IMR-90 (cell line): ENCODE results near the gene RXFP3. TPM values are rescaled to one million over a fixed set of nuclear protein-coding genes. Genes with fewer than 3 reads are reported as not detected.

Experiments
- ATAC-seq: fragments of 200-7000 bp; cut with Tn5 transposase; 2 replicates; pipeline ENCODE4 v1.9.1; 2020; ENCODE audit warnings: low read depth, mild to moderate bottlenecking, moderate library complexity
- BruUV-seq: library from RNA; stranded (reverse); fragments of 400-500 nt; replicated peaks from 2 replicates; lab custom pipeline; 2021; lab: Mats Ljungman, UMichigan
- CTCF ChIA-PET: fragments of 300-600 bp; formaldehyde crosslinking; extraction: SDS; loops from one replicate; lab custom pipeline; 2021; ENCODE audit warnings: antibody characterized with exemption; lab: Yijun Ruan, JAX
- POLR2A ChIA-PET: fragments of 300-600 bp; sonication (Branson Sonifier 250); formaldehyde crosslinking; loops from one replicate; lab custom pipeline; 2022; ENCODE audit warnings: antibody characterized with exemption; ENCODE audit not compliant: unreplicated experiment; lab: Charles Lee
- DNase-seq: peaks from one replicate; pipeline ENCODE4 v3.0.0; 2013
- H2AFZ ChIP-seq: replicated peaks from 2 replicates; pipeline ENCODE3; 2013; ENCODE audit warnings: low read length, mild to moderate bottlenecking; ENCODE audit not compliant: poor library complexity
- H2AK5ac ChIP-seq: 2 replicates; pipeline ENCODE4 v1.6.1; 2013; ENCODE audit warnings: low read depth, low read length, inconsistent platforms
- H2AK9ac ChIP-seq: replicated peaks from 2 replicates; pipeline ENCODE3; 2013; ENCODE audit warnings: mild to moderate bottlenecking, low read depth, low read length, moderate library complexity; ENCODE audit not compliant: poor library complexity
- H2BK120ac ChIP-seq: 2 replicates; pipeline ENCODE4 v1.6.1; 2013; ENCODE audit warnings: low read depth, low read length, inconsistent platforms
- H2BK15ac ChIP-seq: 3 replicates; pipeline ENCODE4 v1.6.1; 2013; ENCODE audit warnings: low read depth, low read length, inconsistent platforms
- H2BK20ac ChIP-seq: 2 replicates; pipeline ENCODE4 v1.6.1; 2013; ENCODE audit warnings: low read depth, mild to moderate bottlenecking, inconsistent platforms, low read length, moderate library complexity
- H2BK5ac ChIP-seq: 2 replicates; pipeline ENCODE4 v1.6.1; 2013; ENCODE audit warnings: mild to moderate bottlenecking, low read depth, low read length, inconsistent platforms; ENCODE audit not compliant: poor library complexity, severe bottlenecking
- H3K14ac ChIP-seq: replicated peaks from 2 replicates; pipeline ENCODE4 v1.6.1; 2013; ENCODE audit warnings: low read depth, low read length, inconsistent platforms
- H3K18ac ChIP-seq: 2 replicates; pipeline ENCODE4 v1.6.1; 2013; ENCODE audit warnings: low read depth, low read length, control low read depth
- H3K23ac ChIP-seq: 2 replicates; pipeline ENCODE4 v1.6.1; 2013; ENCODE audit warnings: low read depth, low read length, inconsistent platforms
- H3K27ac ChIP-seq: 2 replicates; pipeline ENCODE4 v1.5.1; 2013; ENCODE audit warnings: mild to moderate bottlenecking, control low read depth, low read length; ENCODE audit not compliant: insufficient read depth
- H3K27me3 ChIP-seq: 2 replicates; pipeline ENCODE4 v1.6.1; 2013; ENCODE audit warnings: low read length; ENCODE audit not compliant: control insufficient read depth, insufficient read depth
- H3K36me3 ChIP-seq: 2 replicates; pipeline ENCODE4 v1.6.1; 2013; ENCODE audit warnings: low read length, mixed read lengths; ENCODE audit not compliant: control insufficient read depth, insufficient read depth
- H3K4ac ChIP-seq: 2 replicates; pipeline ENCODE4 v1.6.1; 2013; ENCODE audit warnings: low read depth, low read length, inconsistent platforms
- H3K4me1 ChIP-seq: 2 replicates; pipeline ENCODE4 v1.6.1; 2013; ENCODE audit warnings: low read length, mixed read lengths; ENCODE audit not compliant: control insufficient read depth, insufficient read depth
- H3K4me2 ChIP-seq: 2 replicates; pipeline ENCODE4 v1.6.1; 2013; ENCODE audit warnings: low read depth, mild to moderate bottlenecking, control low read depth, low read length, moderate library complexity
- H3K4me3 ChIP-seq: 2 replicates; pipeline ENCODE4 v1.5.1; 2013; ENCODE audit warnings: low read depth, mild to moderate bottlenecking, control low read depth, low read length, moderate library complexity; ENCODE audit not compliant: insufficient read depth
- H3K56ac ChIP-seq: 2 replicates; pipeline ENCODE4 v1.6.1; 2013; ENCODE audit warnings: low read length, inconsistent platforms; ENCODE audit not compliant: insufficient read depth; ENCODE audit errors: extremely low read depth
- H3K79me1 ChIP-seq, 2 experiments: 2 replicates each; pipeline ENCODE4 v1.6.1; 2013; ENCODE audit warnings: low read length in 2 of 2, inconsistent platforms in 1 of 2, low read depth in 1 of 2
- H3K9ac ChIP-seq: 2 replicates; pipeline ENCODE4 v1.6.1; 2013; ENCODE audit warnings: low read depth, low read length, control low read depth
- H3K9me1 ChIP-seq: 2 replicates; pipeline ENCODE4 v1.6.1; 2013; ENCODE audit warnings: low read length, inconsistent platforms; ENCODE audit not compliant: insufficient read depth
- H3K9me3 ChIP-seq: 2 replicates; pipeline ENCODE4 v1.6.1; 2013; ENCODE audit warnings: low read length; ENCODE audit not compliant: control insufficient read depth, insufficient read depth
- H4K20me1 ChIP-seq: 2 replicates; pipeline ENCODE4 v1.6.1; 2013; ENCODE audit warnings: low read length, inconsistent platforms; ENCODE audit not compliant: insufficient read depth
- H4K5ac ChIP-seq: 2 replicates; pipeline ENCODE4 v1.6.1; 2013; ENCODE audit warnings: mild to moderate bottlenecking, low read depth, low read length, control low read depth
- H4K8ac ChIP-seq, 2 experiments: 2 replicates each; pipeline ENCODE4 v1.6.1; 2013; ENCODE audit warnings: low read depth in 2 of 2, low read length in 2 of 2, control low read depth in 1 of 2, inconsistent platforms in 1 of 2
- H4K91ac ChIP-seq: 2 replicates; pipeline ENCODE4 v1.6.1; 2013; ENCODE audit warnings: low read depth, low read length, inconsistent platforms; ENCODE audit not compliant: insufficient read depth
- MAZ ChIP-seq: IDR thresholded peaks from 2 replicates; pipeline ENCODE4 v1.6.1; 2012; ENCODE audit warnings: low read depth, mild to moderate bottlenecking, low read length, improper control_type of control experiment, moderate library complexity, borderline replicate concordance
- MXI1 ChIP-seq: IDR thresholded peaks from 2 replicates; pipeline ENCODE4 v1.6.1; 2012; ENCODE audit warnings: low read depth, mild to moderate bottlenecking, low read length, moderate library complexity, borderline replicate concordance
- SMC3 ChIP-seq: fragments of 150-350 bp; IDR thresholded peaks from 2 replicates; pipeline ENCODE4 v1.6.1; 2016; ENCODE audit warnings: low read depth, mild to moderate bottlenecking, antibody characterized with exemption, low read length, moderate library complexity
- WGBS, 2 experiments: methylation state at CpG; one replicate each; pipeline versions ENCODE4 v1.1.5 to v1.1.7; 2013; ENCODE audit warnings: missing lambda C conversion rate in 2 of 2; ENCODE audit not compliant: insufficient read length in 1 of 2; ENCODE audit errors: extremely low coverage in 2 of 2; 5-methylcytosine and 5-hydroxymethylcytosine counted together
- dilution Hi-C: fragments of 300-500 bp; cut with HindIII; formaldehyde crosslinking; loops from one replicate; pipeline ENCODE4 v1.14.3; 2018; ENCODE audit warnings: low sequenced_read_pairs; ENCODE audit not compliant: unreplicated experiment
- in situ Hi-C: fragments of 300-500 bp; cut with MboI; formaldehyde crosslinking; loops from 3 replicates; pipeline ENCODE4 v1.14.3; 2019; ENCODE audit warnings: low sequenced_read_pairs, inconsistent platforms, mixed read lengths
- intact Hi-C: fragments of 100-400 bp; cut with micrococcal nuclease; formaldehyde crosslinking; loops from 2 replicates; pipeline ENCODE4 v1.10.0; 2022
- polyA plus RNA-seq, 3 experiments: library from polyadenylated mRNA; depleted of rRNA; stranded (reverse); fragments of >200 nt; gene quantifications; 2 replicates each; pipeline ENCODE4 v1.2.3, GENCODE V29; 2012; ENCODE audit warnings: low replicate concordance in 1 of 3
- total RNA-seq: library from RNA; depleted of rRNA; stranded (reverse); fragments of >200 nt; gene quantifications from 2 replicates; pipeline ENCODE4 v1.2.3, GENCODE V29; 2012

Gene RXFP3
- total and polyA plus RNA-seq, 2 of the 4 experiments (the other 2 are of a cell fraction), result not detected

DNA sequence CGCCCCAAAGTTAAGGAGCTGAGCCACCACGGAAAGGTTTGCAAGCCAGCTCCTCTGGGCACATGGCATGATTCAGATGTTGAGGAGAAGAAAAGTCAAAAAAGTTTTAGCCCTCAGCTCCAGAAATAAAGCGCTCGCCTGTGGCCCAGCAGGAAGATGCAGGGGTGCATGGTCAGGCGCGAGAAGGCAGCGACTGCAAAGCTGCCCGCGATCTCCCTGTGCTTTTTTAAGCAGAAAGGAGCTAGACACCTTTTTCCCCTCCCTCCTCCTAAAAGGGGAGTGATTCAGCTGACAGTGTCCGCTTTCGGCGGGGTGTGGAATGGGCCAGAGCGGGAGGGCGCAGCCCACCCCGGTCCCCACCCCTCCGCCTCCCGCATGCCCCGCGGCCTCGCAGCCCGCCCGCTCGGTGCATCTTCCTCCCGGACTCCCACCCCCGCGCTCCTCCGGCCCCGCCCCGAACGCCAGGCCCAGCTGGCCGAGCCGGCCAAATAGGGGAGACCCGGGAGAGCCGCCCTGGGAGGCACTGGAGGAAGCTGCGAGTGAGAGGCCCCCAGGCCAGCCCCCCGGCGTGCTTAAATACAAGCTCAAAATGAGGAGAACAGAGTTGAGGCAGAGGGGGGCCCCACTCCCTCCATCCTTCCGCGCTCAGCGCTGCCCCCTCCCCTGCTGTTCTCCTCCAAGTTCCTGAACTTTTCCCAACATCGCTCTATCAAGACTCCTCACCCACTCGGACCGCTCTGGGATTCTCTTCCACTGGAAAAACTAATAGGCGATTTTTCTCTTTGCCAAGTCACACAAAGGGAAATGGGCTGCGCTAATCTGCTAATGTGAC lies 44.2 kb upstream of the RXFP3 start, which contains the start of gene ADAMTS12:
Gene ADAMTS12 (minus strand): TSS at position 203 of the 832 bp plus-strand sequence. CDS start 134 bp downstream, at position 69.
- Histone ChIP-seq H3K9ac (peak within 1 kb of the TSS; percentile 87), H3K27ac (peak within 1 kb of the TSS; percentile 85)
- 7% methylated on average over 3 of the region's 45 CpGs; no CpG with 5 or more reads in 1 of the 2 experiments for WGBS, 2 experiments

More for the DNA sequence above, 44.2 kb upstream of the RXFP3 start, which contains the start of gene ADAMTS12:
- peaks cover 17% of the 10 kb centered on the region for H3K4me1 ChIP-seq
- H4K20me1 ChIP-seq, result peaks cover 3% of the 10 kb centered on the region; the same call in 1 of the 2 replicates
- H2BK5ac ChIP-seq, result peak within 1 kb of the TSS; percentile 72
- ChIA-PET POLR2A (interaction anchor here (0.6 kb wide), 1 partner anchor 101 kb away, joined by 4 read pairs; no protein-coding TSS in a partner anchor), CTCF (interaction anchor here (0.7 to 1.3 kb wide), 2 partner anchors 43 to 78 kb away, joined by 4 to 7 read pairs; no protein-coding TSS in a partner anchor)
- H3K4ac ChIP-seq, result peak within 1 kb of the TSS; percentile 82
- in situ Hi-C loops, result no loop called here
- no peaks in the 10 kb centered on the region for H3K9me3 ChIP-seq
- dilution Hi-C loops, result no loop called here
- TF ChIP-seq MXI1, result peak; percentile 31; the same call in 1 of the 2 replicates
- peak; percentile 43; the same call in 1 of the 2 replicates for TF ChIP-seq MAZ
- TF ChIP-seq SMC3, result no peak
- DNase-seq, result peak; percentile 77
- peak within 1 kb of the TSS; percentile 84 for H4K91ac ChIP-seq
- peak within 1 kb of the TSS; percentile 88 for H2BK120ac ChIP-seq
- peak within 1 kb of the TSS; percentile 81 for H3K14ac ChIP-seq
- H3K23ac ChIP-seq, result peak within 1 kb of the TSS; percentile 84
- peaks cover 5 to 36% of the 10 kb centered on the region in 2 experiments; a peak in 2 of 4 replicates for H3K79me1 ChIP-seq
- ATAC-seq, result peak; percentile 74
- H2BK15ac ChIP-seq, result peak within 1 kb of the TSS; percentile 78; the same call in 2 of the 3 replicates
- intact Hi-C loops, result loop anchor here (2.0 to 5.0 kb wide), 5 partner anchors 43 to 450 kb away; partner anchors contain the start of gene TARS1
- H3K18ac ChIP-seq, result peak within 1 kb of the TSS; percentile 73
- peak within 1 kb of the TSS; percentile 72 for H2AK5ac ChIP-seq
- peak within 1 kb of the TSS; percentile 76 for H3K56ac ChIP-seq
- peak within 1 kb of the TSS; percentile 83 for H2BK20ac ChIP-seq
- peak within 1 kb of the TSS; percentile 92 for H3K4me2 ChIP-seq
- H3K4me3 ChIP-seq, result peak within 1 kb of the TSS; percentile 57
- no peaks in the 10 kb centered on the region for H3K27me3 ChIP-seq
- H2AFZ ChIP-seq, result peak within 1 kb of the TSS; percentile 92
- no peaks in the 10 kb centered on the region; the same call in 1 of the 2 replicates for H3K9me1 ChIP-seq
- H4K8ac ChIP-seq, result peak within 1 kb of the TSS; percentile 53 to 85; a peak in 3 of 4 replicates
- H4K5ac ChIP-seq, result peak within 1 kb of the TSS; percentile 56
- no TSS peak for BruUV-seq
- peak within 1 kb of the TSS; percentile 62 for H2AK9ac ChIP-seq
- H3K36me3 ChIP-seq, result no peaks in the 10 kb centered on the region
